Thymus (tissue), 11 donors: ENCODE measurements around the gene PFAS. TPM values are rescaled to one million over a fixed set of nuclear protein-coding genes. Genes with fewer than 3 reads are reported as not detected.

Experiments
- DNase-seq, 9 donors: peaks; one replicate each; pipeline ENCODE4 v3.0.0-alpha.2; 2013; ENCODE audit warnings: low spot score in 9 of 9, low read depth in 6 of 9, missing footprints in 1 of 9
- H3K27ac ChIP-seq, 2 donors: one replicate each; pipeline ENCODE4 v1.5.1; 2013; ENCODE audit warnings: control low read depth in 1 of 2, low read depth in 1 of 2, low read length in 1 of 2, mild to moderate bottlenecking in 1 of 2, moderate library complexity in 1 of 2
- H3K27me3 ChIP-seq, 2 donors: one replicate each; pipeline ENCODE4 v1.5.1; 2013; ENCODE audit warnings: low read length in 1 of 2; ENCODE audit not compliant: control insufficient read depth in 2 of 2, insufficient read depth in 1 of 2
- H3K36me3 ChIP-seq, 2 donors: one replicate each; pipeline ENCODE4 v1.5.1; 2013; ENCODE audit warnings: low read length in 1 of 2, mild to moderate bottlenecking in 1 of 2, moderate library complexity in 1 of 2; ENCODE audit not compliant: control insufficient read depth in 2 of 2, insufficient read depth in 2 of 2
- H3K4me1 ChIP-seq, 2 donors: one replicate each; pipeline ENCODE4 v1.5.1; 2013; ENCODE audit warnings: low read length in 2 of 2; ENCODE audit not compliant: control insufficient read depth in 2 of 2, insufficient read depth in 2 of 2
- H3K4me3 ChIP-seq, 2 donors: one replicate each; pipeline ENCODE4 v1.5.1; 2013; ENCODE audit warnings: low read length in 2 of 2, control low read depth in 1 of 2, mild to moderate bottlenecking in 1 of 2
- H3K9me3 ChIP-seq, 2 donors: one replicate each; pipeline ENCODE4 v1.5.1; 2013; ENCODE audit warnings: low read length in 1 of 2, mild to moderate bottlenecking in 1 of 2; ENCODE audit not compliant: control insufficient read depth in 2 of 2, insufficient read depth in 1 of 2
- WGBS: extraction: QIAGEN DNeasy Blood & Tissue Kit; methylation state at CpG from one replicate; pipeline ENCODE4 v1.1.7; 2013; 5-methylcytosine and 5-hydroxymethylcytosine counted together
- polyA plus RNA-seq: library from polyadenylated mRNA; stranded (reverse); fragments of 200-250 nt; gene quantifications from one replicate; pipeline ENCODE4 v1.2.3, GENCODE V29; 2013
- total RNA-seq: library from RNA; stranded (reverse); fragments of 120-200 nt; gene quantifications from one replicate; pipeline ENCODE4 v1.2.4, GENCODE V29; 2013
- donor health status: healthy.

The PFAS gene
- total and polyA plus RNA-seq, 2 donors: 12.8 to 19.6 TPM

DNA sequence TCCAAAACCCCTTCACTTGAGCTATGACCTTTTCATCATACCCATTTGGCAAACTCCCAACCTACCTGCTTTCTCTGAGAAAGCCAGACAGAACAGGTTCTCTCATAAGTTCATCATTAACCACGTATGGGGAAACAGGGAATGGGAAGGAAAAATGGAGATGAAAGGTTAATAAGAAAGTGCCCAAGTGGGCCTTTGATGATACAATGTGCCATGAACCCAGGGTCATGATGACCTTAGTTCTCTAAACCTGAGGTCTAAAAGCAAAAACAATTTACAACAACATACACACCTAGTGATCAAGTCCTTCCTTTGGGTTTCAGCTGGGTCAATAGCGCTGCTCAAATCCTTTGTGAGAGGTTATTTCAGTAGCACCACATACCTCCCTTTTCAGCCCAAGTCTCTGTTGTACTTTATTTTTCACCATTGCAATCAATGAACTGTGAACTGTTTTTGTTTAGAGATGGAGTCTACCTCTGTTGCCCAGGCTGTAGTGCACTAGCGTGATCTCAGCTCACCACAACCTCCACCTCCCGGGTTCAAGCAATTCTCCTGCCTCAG lies 24.9 kb downstream of the PFAS start:
- peaks cover 8 to 16% of the 10 kb centered on the region in 2 donors for H3K36me3 ChIP-seq
- no peaks in the 10 kb centered on the region for H3K4me1 ChIP-seq
- no peak overlapping the region for H3K27ac ChIP-seq
- H3K9me3 ChIP-seq: no peaks in the 10 kb centered on the region
- H3K27me3 ChIP-seq: no peaks in the 10 kb centered on the region
- no peak overlapping the region for H3K4me3 ChIP-seq
- 98% methylated on average over 4 of the region's 4 CpGs for WGBS
- DNase-seq: no peak

DNA sequence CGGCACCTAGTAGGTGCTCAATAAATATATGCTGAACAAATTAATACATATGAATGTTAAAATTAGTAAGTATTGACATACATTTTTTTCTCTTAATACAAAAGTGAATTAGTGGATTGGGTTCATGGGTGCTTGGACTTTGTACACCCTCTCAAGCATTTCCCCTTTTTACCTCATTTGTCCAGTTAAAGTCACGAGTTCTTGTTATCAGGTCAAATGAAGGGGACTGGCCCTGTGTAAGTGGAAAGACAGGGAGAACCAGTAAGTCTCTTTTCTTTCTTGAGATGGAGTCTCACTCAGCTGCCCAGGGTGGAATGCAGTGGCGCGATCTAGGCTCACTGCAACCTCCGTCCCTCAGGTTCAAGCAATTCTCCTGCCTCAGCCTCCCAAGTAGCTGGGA lies 25.7 kb downstream of the PFAS start:
- DNase-seq: no peak
- no peak overlapping the region for H3K4me3 ChIP-seq
- H3K4me1 ChIP-seq: no peaks in the 10 kb centered on the region
- H3K27me3 ChIP-seq: no peaks in the 10 kb centered on the region
- WGBS: 91% methylated on average over 5 of the region's 5 CpGs
- peaks cover 0 to 8% of the 10 kb centered on the region in 2 donors for H3K36me3 ChIP-seq
- H3K9me3 ChIP-seq: no peaks in the 10 kb centered on the region
- H3K27ac ChIP-seq: no peak overlapping the region

DNA sequence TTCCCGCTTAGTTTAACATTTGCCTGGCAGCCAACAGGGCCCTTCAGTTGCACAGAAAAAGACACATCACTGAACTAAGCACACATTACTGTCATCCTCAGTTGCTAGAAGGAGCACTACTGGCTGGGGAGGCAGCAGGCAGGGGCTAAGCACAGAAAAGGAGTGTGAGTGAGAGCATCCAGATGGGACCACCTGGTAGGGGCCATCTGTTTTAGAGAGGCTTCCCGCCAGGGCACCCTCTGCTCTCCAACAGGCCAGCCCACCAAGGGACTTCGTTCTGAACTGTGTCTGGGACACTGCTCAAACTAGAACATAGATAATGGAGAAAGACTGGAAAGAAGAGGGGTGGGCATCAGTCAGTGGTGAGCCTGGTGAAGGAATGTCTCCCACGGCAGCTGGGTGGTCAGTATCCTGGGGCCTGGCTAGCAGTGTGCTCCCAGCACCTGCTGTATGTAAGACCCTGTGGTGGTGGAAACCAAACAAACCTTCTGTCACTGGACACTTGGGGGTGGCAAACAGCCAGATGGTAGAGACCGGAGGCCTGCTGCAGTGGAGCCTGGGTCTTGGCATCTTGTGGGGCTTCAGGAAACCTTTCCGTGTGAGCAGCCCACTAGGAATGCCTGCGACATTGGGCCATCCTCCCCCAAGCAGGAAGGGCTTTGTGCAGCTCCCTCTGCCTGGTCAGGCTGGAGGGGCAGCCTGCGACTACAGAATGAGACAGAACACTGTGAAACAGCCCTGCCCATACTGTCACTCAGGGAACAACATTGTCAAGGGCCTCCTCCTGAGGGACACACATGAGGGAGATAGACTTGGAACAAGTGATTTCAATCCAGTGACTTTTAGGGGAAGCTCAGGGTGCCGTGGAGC lies 26.6 kb downstream of the PFAS start:
- Histone ChIP-seq H3K4me3 (no peak overlapping the region), H3K9me3 (no peaks in the 10 kb centered on the region), H3K36me3 (peaks cover 0 to 4% of the 10 kb centered on the region in 2 donors), H3K27ac (no peak overlapping the region), H3K4me1 (no peaks in the 10 kb centered on the region), H3K27me3 (no peaks in the 10 kb centered on the region)
- WGBS: 97% methylated on average over 9 of the region's 9 CpGs
- DNase-seq: no peak

DNA sequence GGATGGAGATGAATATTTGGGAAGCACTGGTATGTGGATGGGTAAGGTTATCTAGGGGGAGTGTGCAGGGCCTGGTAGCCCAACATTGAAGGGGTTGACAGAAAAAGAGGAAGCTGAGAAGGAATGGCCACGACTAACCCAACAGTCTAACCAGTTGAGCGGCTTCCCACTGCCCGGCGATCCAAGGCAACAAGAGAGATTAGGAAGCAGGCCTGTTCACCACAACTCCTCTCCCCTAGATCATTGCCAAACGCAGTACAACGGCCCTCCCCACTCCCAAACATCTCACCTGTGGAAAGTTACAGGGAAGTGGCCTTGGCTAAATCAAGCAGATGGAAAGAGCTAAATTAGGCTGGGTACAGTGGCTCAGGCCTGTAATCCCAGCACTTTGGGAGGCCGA lies 28.2 kb downstream of the PFAS start:
- no peaks in the 10 kb centered on the region for H3K9me3 ChIP-seq
- no peak for DNase-seq
- no peak overlapping the region for H3K27ac ChIP-seq
- H3K4me1 ChIP-seq: no peaks in the 10 kb centered on the region
- WGBS: 94% methylated on average over 7 of the region's 7 CpGs
- H3K27me3 ChIP-seq: no peaks in the 10 kb centered on the region
- H3K4me3 ChIP-seq: no peak overlapping the region
- H3K36me3 ChIP-seq: no peaks in the 10 kb centered on the region

DNA sequence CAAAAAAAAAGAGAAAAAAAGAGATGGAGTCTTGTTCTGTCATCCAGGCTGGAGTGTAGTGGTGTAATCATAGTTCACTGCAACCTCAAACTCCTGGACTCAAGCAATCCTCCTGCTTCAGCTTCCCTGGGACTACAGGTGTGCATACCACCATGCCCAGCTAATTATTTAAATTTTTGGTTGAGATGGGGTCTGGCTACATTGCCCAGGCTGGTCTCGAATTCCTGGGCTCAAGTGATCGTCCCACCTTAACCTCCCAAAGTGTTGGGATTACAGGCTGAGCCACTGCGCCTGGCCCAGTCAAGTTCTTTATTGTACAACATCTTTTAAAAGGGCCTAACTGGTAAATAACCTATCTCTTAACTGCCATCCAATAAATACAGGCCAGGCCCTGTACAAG lies 33.3 kb downstream of the PFAS start:
- Histone ChIP-seq H3K36me3 (no peaks in the 10 kb centered on the region), H3K9me3 (no peaks in the 10 kb centered on the region), H3K4me1 (peaks cover 0 to 3% of the 10 kb centered on the region in 2 donors), H3K27me3 (no peaks in the 10 kb centered on the region), H3K27ac (no peak overlapping the region), H3K4me3 (no peak overlapping the region)
- no peak for DNase-seq
- 79% methylated on average over 3 of the region's 3 CpGs for WGBS

DNA sequence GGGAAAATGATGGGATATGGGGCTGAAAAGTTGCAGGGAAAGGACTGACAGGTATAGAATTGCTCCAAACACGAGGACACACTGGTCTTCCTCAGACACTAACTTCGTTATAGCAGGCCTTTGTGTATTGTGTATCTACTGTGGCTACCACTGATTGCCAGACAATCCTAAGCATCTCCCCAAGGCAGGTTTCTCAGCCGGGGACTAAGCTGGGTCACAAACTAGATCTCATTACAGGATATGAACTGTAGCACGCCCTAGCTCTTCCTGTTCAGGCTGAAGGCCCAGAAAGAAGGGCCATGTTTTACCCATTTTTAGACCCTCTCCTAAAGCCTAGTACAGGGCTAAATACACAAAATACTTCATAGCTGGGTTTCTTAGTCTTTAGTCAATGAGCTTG lies 34.3 kb downstream of the PFAS start:
- WGBS: 91% methylated on average over 4 of the region's 4 CpGs
- H3K9me3 ChIP-seq: no peaks in the 10 kb centered on the region
- H3K36me3 ChIP-seq: no peaks in the 10 kb centered on the region
- H3K27ac ChIP-seq: no peak overlapping the region
- H3K27me3 ChIP-seq: no peaks in the 10 kb centered on the region
- H3K4me1 ChIP-seq: peaks cover 6 to 10% of the 10 kb centered on the region in 2 donors
- no peak overlapping the region for H3K4me3 ChIP-seq
- no peak for DNase-seq

DNA sequence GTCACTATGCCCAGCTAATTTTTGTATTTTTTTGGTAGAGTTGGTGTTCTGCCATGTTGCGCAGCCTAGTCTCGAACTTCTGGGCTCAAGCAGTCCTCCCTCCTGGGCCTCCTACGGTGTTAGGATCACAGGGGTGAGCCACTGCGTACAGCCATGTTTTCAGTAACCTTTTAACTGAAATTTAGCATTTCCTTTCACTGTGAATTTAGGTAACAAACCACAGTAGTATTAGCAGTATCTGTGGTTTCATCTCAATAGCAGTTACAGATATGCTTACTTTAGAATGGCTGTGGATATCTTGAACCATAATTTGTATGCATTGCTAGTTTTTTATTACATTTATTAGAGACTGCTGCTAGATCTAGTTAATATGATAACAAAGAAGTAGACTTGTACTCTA lies 35.0 kb downstream of the PFAS start:
- WGBS: 73% methylated on average over 4 of the region's 4 CpGs
- H3K4me3 ChIP-seq: no peak overlapping the region
- H3K36me3 ChIP-seq: no peaks in the 10 kb centered on the region
- no peaks in the 10 kb centered on the region for H3K9me3 ChIP-seq
- H3K27ac ChIP-seq: peak overlapping the region in 1 of 2 donors; percentile 8
- DNase-seq: no peak
- no peaks in the 10 kb centered on the region for H3K27me3 ChIP-seq
- peaks cover 6 to 12% of the 10 kb centered on the region in 2 donors for H3K4me1 ChIP-seq

DNA sequence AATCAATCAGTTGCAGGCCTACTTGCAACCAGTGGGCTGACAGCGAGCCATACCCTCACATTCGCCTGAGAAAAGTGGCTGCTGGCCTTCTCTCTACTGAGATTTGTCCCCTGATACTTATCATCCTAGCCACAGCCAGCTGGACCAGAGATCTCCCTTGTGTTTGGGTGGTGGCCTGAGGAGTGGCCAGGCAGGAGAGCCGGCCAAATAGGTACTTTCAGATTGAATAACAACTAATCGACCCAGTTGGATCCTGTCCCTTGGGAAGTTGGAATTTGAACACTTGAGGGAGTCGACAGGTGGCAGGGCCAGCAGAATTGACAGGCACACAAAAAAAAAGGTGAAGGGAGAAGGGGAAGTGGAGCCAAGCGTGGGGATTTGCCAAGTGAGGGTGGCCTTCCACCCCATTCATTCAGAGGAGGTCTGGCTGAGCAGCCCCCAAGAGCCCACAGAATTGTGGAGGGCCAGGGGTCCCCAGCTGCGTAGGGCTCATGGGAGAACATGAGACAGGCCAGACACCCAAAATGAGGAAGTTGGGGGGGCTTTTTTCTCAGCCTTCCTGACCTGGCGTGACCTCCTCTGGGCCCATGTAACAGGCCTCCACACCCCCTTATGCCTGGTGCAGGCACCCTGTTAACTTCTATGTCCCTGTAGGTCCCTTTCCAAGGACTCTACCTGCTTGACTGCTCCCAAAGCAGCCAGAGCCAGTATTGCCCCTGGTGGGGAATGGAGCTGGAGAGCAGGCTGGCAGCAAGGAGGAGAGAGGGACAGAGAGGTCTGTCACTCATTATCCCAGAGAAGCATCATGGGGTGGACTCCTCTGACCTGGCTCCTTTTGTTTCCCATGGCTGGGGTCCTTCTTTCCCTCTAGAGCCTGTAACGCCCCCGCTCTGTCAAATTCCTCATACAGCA lies 36.4 kb downstream of the PFAS start:
- WGBS: 83% methylated on average over 10 of the region's 10 CpGs
- peaks cover 9 to 19% of the 10 kb centered on the region in 2 donors for H3K4me1 ChIP-seq
- H3K4me3 ChIP-seq: no peak overlapping the region
- H3K27ac ChIP-seq: no peak overlapping the region
- H3K9me3 ChIP-seq: no peaks in the 10 kb centered on the region
- no peak for DNase-seq
- no peaks in the 10 kb centered on the region for H3K27me3 ChIP-seq
- peaks cover 0 to 3% of the 10 kb centered on the region in 2 donors for H3K36me3 ChIP-seq
